RWPE1 (cell line): ENCODE measurements around the gene DAPK1.

Experiments
- CTCF ChIA-PET: fragments of 350-600 bp; sonication (Branson Sonifier 250); formaldehyde crosslinking; extraction: SDS; loops from one replicate; lab custom pipeline; 2021; lab: Yijun Ruan, JAX
- POLR2A ChIA-PET: fragments of 400-600 bp; formaldehyde crosslinking; extraction: SDS; loops from one replicate; lab custom pipeline; 2020; ENCODE audit warnings: antibody characterized with exemption; ENCODE audit not compliant: low non-redundant PET; lab: Yijun Ruan, JAX
- DNase-seq: peaks from one replicate; pipeline ENCODE4 v3.0.0; 2012; ENCODE audit warnings: low spot score
- H3K27ac ChIP-seq: fragments of 450-650 bp; 2 replicates; pipeline ENCODE4 v1.5.1; 2017
- CTCF ChIP-seq: fragments of 450-650 bp; conservative IDR thresholded peaks from 2 replicates; pipeline ENCODE4 v1.5.1; 2017; ENCODE audit warnings: low read depth, mild to moderate bottlenecking

The DAPK1 gene

GRCh38 chr9:87712801-87713277 lies 215.2 kb downstream of the DAPK1 start:
- CTCF ChIA-PET, result no interaction called here
- no peak for DNase-seq
- POLR2A ChIA-PET, result no interaction called here
- no peak for TF ChIP-seq CTCF
- peak overlapping the region; percentile 79 for H3K27ac ChIP-seq

GRCh38 chr9:87713278-87713987 lies 215.8 kb downstream of the DAPK1 start:
- H3K27ac ChIP-seq, result peak overlapping the region; percentile 79
- no peak for TF ChIP-seq CTCF
- POLR2A ChIA-PET, result interaction anchor here (2.1 kb wide), 1 partner anchor 12 kb away, joined by 10 read pairs; the partner anchor contains the start of gene CTSL
- peak; percentile 84 for DNase-seq
- CTCF ChIA-PET, result interaction anchor here (0.6 kb wide), 1 partner anchor 165 kb away, joined by 3 read pairs; no protein-coding TSS in a partner anchor

GRCh38 chr9:87713988-87714330 lies 216.3 kb downstream of the DAPK1 start:
- DNase-seq, result no peak
- no peak for TF ChIP-seq CTCF
- ChIA-PET POLR2A (interaction anchor here (2.1 kb wide), 1 partner anchor 12 kb away, joined by 10 read pairs; the partner anchor contains the start of gene CTSL), CTCF (interaction anchor here (0.6 to 0.7 kb wide), 2 partner anchors 28 to 164 kb away, joined by 3 to 5 read pairs; no protein-coding TSS in a partner anchor)
- H3K27ac ChIP-seq, result peak overlapping the region; percentile 79

GRCh38 chr9:87714819-87715218 lies 217.2 kb downstream of the DAPK1 start:
- peak; percentile 19 for DNase-seq
- no peak for TF ChIP-seq CTCF
- ChIA-PET CTCF (interaction anchor here (0.7 kb wide), 1 partner anchor 11 kb away, joined by 3 read pairs; no protein-coding TSS in a partner anchor), POLR2A (interaction anchor here (0.6 to 2.1 kb wide), 2 partner anchors 11 to 20 kb away, joined by 3 to 10 read pairs; partner anchors contain the start of gene CTSL)
- peak overlapping the region; percentile 39; the same call in 1 of the 2 replicates for H3K27ac ChIP-seq

- CTCF ChIA-PET, result no interaction called here
- POLR2A ChIA-PET, result no interaction called here
- no peak for TF ChIP-seq CTCF
- DNase-seq, result no peak
- H3K27ac ChIP-seq, result no peak overlapping the region
Measured at GRCh38 chr9:87716141-87716540, 218.5 kb downstream of the DAPK1 start.

GRCh38 chr9:87717456-87717855 lies 219.8 kb downstream of the DAPK1 start:
- CTCF ChIA-PET, result interaction anchor here (0.5 kb wide), 1 partner anchor 121 kb away, joined by 3 read pairs; no protein-coding TSS in a partner anchor
- no peak for TF ChIP-seq CTCF
- POLR2A ChIA-PET, result no interaction called here

More at GRCh38 chr9:87717456-87717855, 219.8 kb downstream of the DAPK1 start:
- H3K27ac ChIP-seq, result no peak overlapping the region
- no peak for DNase-seq
